ENCODE measurements around the gene ZBTB17. TPM values are rescaled to one million over a fixed set of nuclear protein-coding genes. Genes with fewer than 3 reads are reported as not detected.

The ZBTB17 gene
- total RNA-seq, 1 experiment from 2014 or later, result 41.6 TPM

- Histone ChIP-seq H3K27me3 (ENCODE audit: control insufficient read depth, insufficient read depth, low read length) (no peaks in the 10 kb centered on the region), H3K27ac (ENCODE audit: low read length) (no peak overlapping the region), H3K4me1 (ENCODE audit: control insufficient read depth, insufficient read depth, low read length) (peaks cover 9% of the 10 kb centered on the region), H3K36me3 (ENCODE audit: control insufficient read depth, insufficient read depth, low read length) (no peaks in the 10 kb centered on the region), H3K4me3 (ENCODE audit: low read depth in 2 of 2, low read length in 2 of 2) (no peak overlapping the region), H3K9me3 (ENCODE audit: control insufficient read depth, insufficient read depth, low read depth, low read length) (peaks cover 6% of the 10 kb centered on the region; the same call in 1 of the 2 replicates)
- DNase-seq (ENCODE audit: low read depth, low spot score), result no peak
- BruUV-seq (replicated peaks), result no TSS peak
- intact Hi-C loops (cut with micrococcal nuclease; ENCODE audit: unreplicated experiment) (no loop called here), in situ Hi-C loops (cut with HindIII; ENCODE audit: low pct_unique_long_range_greater_than_20kb, low sequenced_read_pairs) (no loop called here)
- ChIA-PET CTCF (no interaction called here), POLR2A (no interaction called here)
- no peak for ATAC-seq
- TF ChIP-seq CTCF (IDR thresholded peaks at IDR 0.05) (no peak), REST (IDR thresholded peaks at IDR 0.05; ENCODE audit: insufficient read depth in 1 of 2, low read depth in 2 of 2, low read length in 1 of 2) (no peak), TCF7L2 (IDR thresholded peaks at IDR 0.05; ENCODE audit: low read depth, low read length) (no peak), SIN3A (IDR thresholded peaks at IDR 0.05; ENCODE audit: borderline replicate concordance, insufficient read depth, low read depth, low read length) (no peak), POLR2AphosphoS5 (IDR thresholded peaks at IDR 0.05; ENCODE audit: low read depth, low read length) (no peak)
Measured at GRCh38 chr1:15970911-15971310, 5.0 kb downstream of the ZBTB17 start.

- no peak overlapping the region for H3K27ac ChIP-seq (ENCODE audit: low read length)
- ATAC-seq (no peak), DNase-seq (ENCODE audit: low read depth, low spot score) (no peak)
- H3K9me3 ChIP-seq (ENCODE audit: control insufficient read depth, insufficient read depth, low read depth, low read length), result peaks cover 6% of the 10 kb centered on the region; the same call in 1 of the 2 replicates
- H3K36me3 ChIP-seq (ENCODE audit: control insufficient read depth, insufficient read depth, low read length), result no peaks in the 10 kb centered on the region
- no peaks in the 10 kb centered on the region for H3K27me3 ChIP-seq (ENCODE audit: control insufficient read depth, insufficient read depth, low read length)
- in situ Hi-C loops (cut with HindIII; ENCODE audit: low pct_unique_long_range_greater_than_20kb, low sequenced_read_pairs), result no loop called here
- peaks cover 6% of the 10 kb centered on the region for H3K4me1 ChIP-seq (ENCODE audit: control insufficient read depth, insufficient read depth, low read length)
- intact Hi-C loops (cut with micrococcal nuclease; ENCODE audit: unreplicated experiment), result no loop called here
- no TSS peak for BruUV-seq (replicated peaks)
- H3K4me3 ChIP-seq (ENCODE audit: low read depth in 2 of 2, low read length in 2 of 2), result no peak overlapping the region
- no peak for TF ChIP-seq REST (IDR thresholded peaks at IDR 0.05; ENCODE audit: insufficient read depth in 1 of 2, low read depth in 2 of 2, low read length in 1 of 2)
- no peak for TF ChIP-seq SIN3A (IDR thresholded peaks at IDR 0.05; ENCODE audit: borderline replicate concordance, insufficient read depth, low read depth, low read length)
- TF ChIP-seq TCF7L2 (IDR thresholded peaks at IDR 0.05; ENCODE audit: low read depth, low read length), result no peak
- no peak for TF ChIP-seq POLR2AphosphoS5 (IDR thresholded peaks at IDR 0.05; ENCODE audit: low read depth, low read length)
- TF ChIP-seq CTCF (IDR thresholded peaks at IDR 0.05), result no peak
- CTCF ChIA-PET, result no interaction called here
- POLR2A ChIA-PET, result no interaction called here
Measured at GRCh38 chr1:15969321-15969880, 6.5 kb downstream of the ZBTB17 start.

Measured in Panc1 (cell line).